Measurements from ENCODE around the gene HKDC1. TPM values are rescaled to one million over a fixed set of nuclear protein-coding genes. Genes with fewer than 3 reads are reported as not detected.

HKDC1 gene
- polyA plus RNA-seq, 2 of the 4 experiments (the other 2 are of a cell fraction): 32.5 to 32.8 TPM

- H3K4me3 ChIP-seq: no peak overlapping the region
- no peak for ATAC-seq
- FAIRE-seq: no peak
- CTCF ChIA-PET: no interaction called here
- no peak for TF ChIP-seq RCOR1 (IDR thresholded peaks at IDR 0.05; ENCODE audit: low read depth, low read length)
- no peak for TF ChIP-seq CBX8 (IDR thresholded peaks at IDR 0.05)
- TF ChIP-seq HOXA7 (CRISPR knock-in tag; IDR thresholded peaks at IDR 0.05): no peak
- no peak for TF ChIP-seq SREBF2 (IDR thresholded peaks at IDR 0.05)
- TF ChIP-seq CHD2 (IDR thresholded peaks at IDR 0.05; ENCODE audit: low read length, partially characterized antibody): no peak
- TF ChIP-seq HOXB13 (CRISPR knock-in tag; IDR thresholded peaks at IDR 0.05; ENCODE audit: low read depth): no peak
- no peak for TF ChIP-seq ZC3H11A (IDR thresholded peaks at IDR 0.05)
- TF ChIP-seq RNF2 (IDR thresholded peaks at IDR 0.05; ENCODE audit: borderline replicate concordance, low read depth): no peak
- TF ChIP-seq ZFP36 (IDR thresholded peaks at IDR 0.05; ENCODE audit: borderline replicate concordance, partially characterized antibody): no peak
- no peak for TF ChIP-seq KDM5A (IDR thresholded peaks at IDR 0.05)
- no peak for TF ChIP-seq HEYL (CRISPR knock-in tag; IDR thresholded peaks at IDR 0.05)
- TF ChIP-seq HMGXB4 (CRISPR knock-in tag; IDR thresholded peaks at IDR 0.05; ENCODE audit: borderline replicate concordance): no peak
- TF ChIP-seq HDAC2 (IDR thresholded peaks at IDR 0.05): no peak
- no peak for TF ChIP-seq PHF8 (IDR thresholded peaks at IDR 0.05; ENCODE audit: borderline replicate concordance, low read depth)
- no peak for TF ChIP-seq EP300 (IDR thresholded peaks at IDR 0.05)
- no peak for TF ChIP-seq TFCP2L1 (CRISPR knock-in tag; IDR thresholded peaks at IDR 0.05)
- no peak for TF ChIP-seq NR3C1 (IDR thresholded peaks at IDR 0.05)
- no peaks in the 10 kb centered on the region for H3K9me3 ChIP-seq
- whole genome bisulfite sequencing (ENCODE audit: missing lambda C conversion rate): 92% methylated on average over 4 of the region's 4 CpGs
- H3K27ac ChIP-seq: no peak overlapping the region
- H3K4me2 ChIP-seq: peak overlapping the region; percentile 93; the same call in 2 of the 3 replicates
- H3K4me1 ChIP-seq: peaks cover 6% of the 10 kb centered on the region; the same call in 2 of the 3 replicates
- POLR2A ChIA-PET: no interaction called here
- no peak for DNase-seq (ENCODE audit: low read depth in 1 of 2, low spot score in 1 of 2)
Measured at GRCh38 chr10:69182005-69182404, 38.1 kb upstream of the HKDC1 start.

GRCh38 chr10:69186524-69186923 is 33.6 kb upstream of the HKDC1 start:
- ATAC-seq (no peak), FAIRE-seq (no peak), DNase-seq (ENCODE audit: low read depth in 1 of 2, low spot score in 1 of 2) (no peak)
- ChIA-PET CTCF (interaction anchor here (1.0 kb wide), 1 partner anchor 14 kb away, joined by 3 read pairs; no protein-coding TSS in a partner anchor), POLR2A (no interaction called here)
- WGBS (ENCODE audit: missing lambda C conversion rate): 80% methylated on average over 1 of the region's 1 CpG
- H3K4me3 ChIP-seq: no peak overlapping the region
- H3K27ac ChIP-seq: no peak overlapping the region
- no peak overlapping the region for H3K4me2 ChIP-seq
- TF ChIP-seq HOXB13 (CRISPR knock-in tag; IDR thresholded peaks at IDR 0.05; ENCODE audit: low read depth): no peak
- TF ChIP-seq MAX (IDR thresholded peaks at IDR 0.05): no peak
- no peak for TF ChIP-seq TFCP2L1 (CRISPR knock-in tag; IDR thresholded peaks at IDR 0.05)
- no peak for TF ChIP-seq ZSCAN20 (CRISPR knock-in tag; IDR thresholded peaks at IDR 0.05)
- peaks cover 2% of the 10 kb centered on the region; the same call in 2 of the 3 replicates for H3K4me1 ChIP-seq
- H3K9me3 ChIP-seq: no peaks in the 10 kb centered on the region

GRCh38 chr10:69201045-69201444 is 19.1 kb upstream of the HKDC1 start:
- WGBS (ENCODE audit: missing lambda C conversion rate): 79% methylated on average over 2 of the region's 2 CpGs
- Histone ChIP-seq H3K4me2 (no peak overlapping the region), H3K27ac (no peak overlapping the region), H3K4me1 (peaks cover 17% of the 10 kb centered on the region; the same call in 2 of the 3 replicates), H3K9me3 (no peaks in the 10 kb centered on the region), H3K4me3 (no peak overlapping the region)
- ATAC-seq (no peak), DNase-seq (ENCODE audit: low read depth in 1 of 2, low spot score in 1 of 2) (no peak), FAIRE-seq (no peak)
- ChIA-PET POLR2A (interaction anchor here (0.7 kb wide), 1 partner anchor 15 kb away, joined by 4 read pairs; no protein-coding TSS in a partner anchor), CTCF (interaction anchor here (1.2 to 2.0 kb wide), 2 partner anchors 16 to 192 kb away, joined by 3 to 6 read pairs; no protein-coding TSS in a partner anchor)
- TF ChIP-seq MYC (IDR thresholded peaks at IDR 0.05; ENCODE audit: borderline replicate concordance, low read length): no peak
- no peak for TF ChIP-seq CBX2 (IDR thresholded peaks at IDR 0.05; ENCODE audit: borderline replicate concordance, low read depth)
- no peak for TF ChIP-seq ZSCAN20 (CRISPR knock-in tag; IDR thresholded peaks at IDR 0.05)
- TF ChIP-seq ZC3H11A (IDR thresholded peaks at IDR 0.05): no peak
- TF ChIP-seq POLR2A (IDR thresholded peaks at IDR 0.05; ENCODE audit: low read length): no peak
- TF ChIP-seq SREBF2 (IDR thresholded peaks at IDR 0.05): no peak
- no peak for TF ChIP-seq RCOR1 (IDR thresholded peaks at IDR 0.05; ENCODE audit: low read depth, low read length)
- no peak for TF ChIP-seq TP53 (CRISPR knock-in tag; IDR thresholded peaks at IDR 0.05)
- TF ChIP-seq ATOH8 (CRISPR knock-in tag; IDR thresholded peaks at IDR 0.05; ENCODE audit: low read depth): no peak
- no peak for TF ChIP-seq CHD2 (IDR thresholded peaks at IDR 0.05; ENCODE audit: low read length, partially characterized antibody)
- no peak for TF ChIP-seq RFX5 (IDR thresholded peaks at IDR 0.05)
- TF ChIP-seq ELK1 (IDR thresholded peaks at IDR 0.05; ENCODE audit: low read depth, low read length): no peak
- no peak for TF ChIP-seq MAX (IDR thresholded peaks at IDR 0.05)
- no peak for TF ChIP-seq RARB (CRISPR knock-in tag; IDR thresholded peaks at IDR 0.05)
- TF ChIP-seq POLR2AphosphoS2 (conservative IDR thresholded peaks at IDR 0.05; ENCODE audit: low read length): no peak
